Measurements from ENCODE around the gene NSA2. TPM values are rescaled to one million over a fixed set of nuclear protein-coding genes. Genes with fewer than 3 reads are reported as not detected.

NSA2 gene
- total and polyA plus RNA-seq, 9 of the 15 experiments (the other 6 are each of a cell fraction or from before 2014, with no cell fraction given), result 60.2 to 246 (median 183) TPM

GRCh38 chr5:74766849-74767578, at the start of gene NSA2, which contains the start of gene GFM2 (continued):
- TF ChIP-seq CXXC5 (CRISPR knock-in tag; IDR thresholded peaks at IDR 0.05), result peak; percentile 82
- TF ChIP-seq TCF7 (IDR thresholded peaks at IDR 0.05; ENCODE audit: borderline replicate concordance), result peak; percentile 89; the same call in 1 of the 2 replicates
- peak; percentile 25; the same call in 1 of the 2 replicates for TF ChIP-seq GTF2F1 (IDR thresholded peaks at IDR 0.05; ENCODE audit: low read depth, low read length)
- peak; percentile 11 to 79; a peak in 3 of 4 replicates for TF ChIP-seq TEAD1 (CRISPR knock-in tag; IDR thresholded peaks at IDR 0.05)
- peak; percentile 74 for TF ChIP-seq ESRRA (IDR thresholded peaks at IDR 0.05; ENCODE audit: borderline replicate concordance, low read depth)
- TF ChIP-seq ATF1 (CRISPR knock-in tag; IDR thresholded peaks at IDR 0.05), result 0 out of 2 replicates have a peak, but pooled peaks have one; percentile 2
- peak; percentile 75 for TF ChIP-seq ATF1 (tag; IDR thresholded peaks at IDR 0.05)
- TF ChIP-seq XRCC5 (IDR thresholded peaks at IDR 0.05; ENCODE audit: low read depth, low read length), result peak; percentile 99
- peak; percentile 71 for TF ChIP-seq CREB3L1 (IDR thresholded peaks at IDR 0.05; ENCODE audit: borderline replicate concordance, low read depth)
- peak; percentile 79 for TF ChIP-seq SAP30 (IDR thresholded peaks at IDR 0.05; ENCODE audit: borderline replicate concordance, insufficient read depth, low read depth, low read length, poor library complexity, severe bottlenecking)
- TF ChIP-seq TOE1 (IDR thresholded peaks at IDR 0.05; ENCODE audit: borderline replicate concordance), result peak; percentile 96
- TF ChIP-seq TOE1 (CRISPR knock-in tag; IDR thresholded peaks at IDR 0.05; ENCODE audit: borderline replicate concordance, low read depth), result no peak
- 0 out of 2 replicates have a peak, but pooled peaks have one; percentile 73 for TF ChIP-seq ETS1 (conservative IDR thresholded peaks at IDR 0.05; ENCODE audit: control insufficient read depth, low read depth, low read length)
- peak; percentile 94 for TF ChIP-seq E2F8 (IDR thresholded peaks at IDR 0.05; ENCODE audit: low read depth, partially characterized antibody)
- 0 out of 2 replicates have a peak, but pooled peaks have one; percentile 54 for TF ChIP-seq SNIP1 (IDR thresholded peaks at IDR 0.05; ENCODE audit: low read depth)
- TF ChIP-seq ZKSCAN1 (IDR thresholded peaks at IDR 0.05; ENCODE audit: low read depth, low read length), result 0 out of 2 replicates have a peak, but pooled peaks have one; percentile 53
- TF ChIP-seq ATF4 (CRISPR knock-in tag; IDR thresholded peaks at IDR 0.05), result no peak
- peak; percentile 51; the same call in 1 of the 2 replicates for TF ChIP-seq TCF15 (CRISPR knock-in tag; IDR thresholded peaks at IDR 0.05)

Measured in K562 (cell line).